Heart right ventricle (tissue), 16 donors: Measurements from ENCODE around the gene SUFU. TPM values are rescaled to one million over a fixed set of nuclear protein-coding genes. Genes with fewer than 3 reads are reported as not detected.

Experiments used
- ATAC-seq, 8 donors: fragments of 200-7000 bp; cut with Tn5 transposase; one replicate each; pipeline ENCODE4 v1.9.1; 2020; ENCODE audit warnings: mild to moderate bottlenecking in 8 of 8, moderate library complexity in 8 of 8, moderate number of reproducible peaks in 1 of 8
- DNase-seq, 2 donors: peaks; one replicate each; pipeline ENCODE4 v3.0.0-alpha.2; 2020
- H3K27ac ChIP-seq, 10 donors: fragments of 200-600 bp; sonication (generic) in 2 of 10; one replicate each; pipeline versions ENCODE4 v1.5.0 to v1.8.0; 2020 to 2022; ENCODE audit warnings: mild to moderate bottlenecking in 3 of 10
- H3K27me3 ChIP-seq, 7 donors: fragments of 200-600 bp; one replicate each; pipeline ENCODE4 v1.8.0; 2021 to 2022; ENCODE audit warnings: mild to moderate bottlenecking in 2 of 7
- H3K36me3 ChIP-seq, 9 donors: fragments of 200-600 bp; sonication (generic) in 1 of 9; one replicate each; pipeline versions ENCODE4 v1.5.0 to v1.8.0; 2020 to 2022; ENCODE audit warnings: mild to moderate bottlenecking in 2 of 9
- H3K4me1 ChIP-seq, 9 donors: fragments of 200-600 bp; sonication (generic) in 1 of 9; one replicate each; pipeline versions ENCODE4 v1.5.0 to v1.8.0; 2020 to 2022; ENCODE audit warnings: mild to moderate bottlenecking in 4 of 9
- H3K4me3 ChIP-seq, 10 donors: fragments of 200-600 bp; sonication (generic) in 2 of 10; one replicate each; pipeline versions ENCODE4 v1.5.0 to v1.8.0; 2020 to 2022; ENCODE audit warnings: mild to moderate bottlenecking in 7 of 10, moderate library complexity in 2 of 10
- H3K9me3 ChIP-seq, 11 donors: fragments of 200-600 bp in 10 of 11; sonication (generic) in 2 of 11; one replicate each; pipeline versions ENCODE4 v1.5.0 to v1.8.0; 2013 to 2022; ENCODE audit warnings: mild to moderate bottlenecking in 2 of 11, control low read depth in 1 of 11, moderate library complexity in 1 of 11
- WGBS, 2 donors: extraction: QIAGEN DNeasy Blood & Tissue Kit; methylation state at CpG; one replicate each; pipeline ENCODE4 v1.1.7; 2013; ENCODE audit warnings: inconsistent platforms in 1 of 2; 5-methylcytosine and 5-hydroxymethylcytosine counted together
- intact Hi-C, 10 donors: fragments of 100-400 bp; cut with DNase I; formaldehyde crosslinking; loops; one replicate each; pipeline versions ENCODE4 v1.11.1 to v1.14.2; 2022
- polyA plus RNA-seq, 2 donors: library from polyadenylated mRNA; stranded (reverse); fragments of 200-250 nt; gene quantifications; one replicate each; pipeline ENCODE4 v1.2.3, GENCODE V29; 2013
- total RNA-seq, 10 donors: library from RNA; stranded (reverse); fragmentation: NEBNext Ultra II Directional in 3 of 10; extraction: Animal tissue kit (Norgen Biotek cat#: 25700) in 3 of 10; gene quantifications; one replicate each; pipeline versions ENCODE4 v1.2.1 to v1.2.4, GENCODE V29; 2021 to 2023
- TF ChIP-seq, protein P1 (sequence below), 9 donors: fragments of 200-600 bp; sonication (generic) in 2 of 9; IDR thresholded peaks; one replicate each; pipeline versions ENCODE4 v1.5.0 to v1.8.0; 2021 to 2022; ENCODE audit warnings: antibody characterized with exemption in 9 of 9, mild to moderate bottlenecking in 5 of 9, moderate library complexity in 1 of 9
- donor health status: Arrhythmogenic right ventricular cardiomyopathy.
- donor health status: ischemic (EF 13 %, LVEDD 7.1; RV severe dilation, severe dysfunction).
- donor health status: healthy with polysubstance abuse.
- donor health status: DM: no; HTN: yes; CAD: no.
- donor health status: DM: no; HTN: no; CAD: no.
- donor health status: ischemic (EF 25% LVEDD 6.9; RV normal size, moderate dysfunction).
- donor health status: ischemic (EF 25% LVEDD 5.7; RV mildly dilated, moderate dysfunction).
- donor health status: healthy.
- donor health status: DM: yes; HTN: yes; CAD: no.
- donor health status: Ischemic cardiomyopathy.
- donor health status: ischemic (EF 35%, LVEDD 5.7; RV mildly dilated, moderate dysfunction).
- donor health status: nonischemic (EF 11% LVEDD 7.7; RV severe dilation, severe dysfunction).
- donor health status: DM: yes; HTN: yes; CAD: no.
- donor health status: PGD.
- donor health status: ischemic (EF 29% LVEDD 5.4; RV normal size, mild dysfunction).
- donor health status: nonischemic (EF 23%, LVEDD 6.1; RV moderate dilation, normal function).

Gene SUFU
- total and polyA plus RNA-seq, 12 donors, result 3.3 to 10.1 (median 7.2) TPM

DNA sequence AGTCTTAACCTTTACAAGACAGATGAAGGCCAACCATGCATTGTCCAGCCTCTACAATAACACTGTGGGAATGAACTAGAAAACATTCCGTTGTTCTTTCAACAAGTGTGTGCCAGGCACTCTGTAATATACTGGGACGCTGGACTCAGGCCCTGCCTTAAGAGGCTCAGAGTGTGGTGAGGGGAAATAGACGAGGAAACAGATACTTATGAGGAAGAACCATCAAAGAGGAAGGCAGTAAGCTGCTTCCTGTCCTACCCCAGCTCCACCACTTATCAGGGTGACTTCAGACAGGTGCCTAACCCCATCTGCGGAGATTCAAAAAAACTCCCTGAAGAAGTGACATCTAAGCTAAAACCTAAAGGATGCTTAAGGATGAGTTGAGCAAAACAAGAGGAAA, 131.6 kb downstream of the SUFU start:
- intact Hi-C loops, result loop anchor here in 1 of 10 donors (5.0 kb wide), 1 partner anchor 33 kb away; no protein-coding TSS in a partner anchor
- Histone ChIP-seq H3K4me3 (no peak overlapping the region), H3K36me3 (peaks cover 0 to 14% (median 0%) of the 10 kb centered on the region in 9 donors), H3K4me1 (peaks cover 24 to 49% (median 28%) of the 10 kb centered on the region in 9 donors), H3K27me3 (no peaks in the 10 kb centered on the region), H3K9me3 (no peaks in the 10 kb centered on the region), H3K27ac (peak overlapping the region in 5 of 10 donors; percentile 4 to 81 (median 23))
- ATAC-seq, result peak in 2 of 8 donors; percentile 10 to 19
- no peak for DNase-seq
- TF ChIP-seq, protein P1, sequence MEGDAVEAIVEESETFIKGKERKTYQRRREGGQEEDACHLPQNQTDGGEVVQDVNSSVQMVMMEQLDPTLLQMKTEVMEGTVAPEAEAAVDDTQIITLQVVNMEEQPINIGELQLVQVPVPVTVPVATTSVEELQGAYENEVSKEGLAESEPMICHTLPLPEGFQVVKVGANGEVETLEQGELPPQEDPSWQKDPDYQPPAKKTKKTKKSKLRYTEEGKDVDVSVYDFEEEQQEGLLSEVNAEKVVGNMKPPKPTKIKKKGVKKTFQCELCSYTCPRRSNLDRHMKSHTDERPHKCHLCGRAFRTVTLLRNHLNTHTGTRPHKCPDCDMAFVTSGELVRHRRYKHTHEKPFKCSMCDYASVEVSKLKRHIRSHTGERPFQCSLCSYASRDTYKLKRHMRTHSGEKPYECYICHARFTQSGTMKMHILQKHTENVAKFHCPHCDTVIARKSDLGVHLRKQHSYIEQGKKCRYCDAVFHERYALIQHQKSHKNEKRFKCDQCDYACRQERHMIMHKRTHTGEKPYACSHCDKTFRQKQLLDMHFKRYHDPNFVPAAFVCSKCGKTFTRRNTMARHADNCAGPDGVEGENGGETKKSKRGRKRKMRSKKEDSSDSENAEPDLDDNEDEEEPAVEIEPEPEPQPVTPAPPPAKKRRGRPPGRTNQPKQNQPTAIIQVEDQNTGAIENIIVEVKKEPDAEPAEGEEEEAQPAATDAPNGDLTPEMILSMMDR (IDR thresholded peaks at IDR 0.05), result no peak
- WGBS, 2 donors, result 32 to 37% methylated on average over 4 of the region's 4 CpGs

DNA sequence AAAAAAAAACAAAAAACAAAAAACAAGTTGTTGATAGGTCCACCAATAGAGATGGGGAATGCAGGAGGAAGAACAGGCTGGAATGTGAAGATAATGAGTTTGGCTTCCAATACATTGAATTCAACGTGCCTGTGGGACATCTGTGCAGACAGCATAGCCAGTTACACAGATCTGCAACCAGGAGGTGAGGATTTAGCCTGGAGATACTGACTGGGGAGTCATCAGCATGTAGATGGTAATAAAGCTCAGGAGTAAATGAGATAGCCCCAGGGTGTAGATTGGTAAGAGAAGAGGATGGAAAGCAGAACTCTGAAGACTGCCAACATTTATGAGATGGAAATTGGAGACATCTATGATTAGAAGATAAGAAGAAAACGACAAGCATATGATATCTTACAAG, 135.8 kb downstream of the SUFU start:
- Histone ChIP-seq H3K4me1 (peaks cover 0 to 21% (median 9%) of the 10 kb centered on the region in 9 donors), H3K36me3 (no peaks in the 10 kb centered on the region), H3K27ac (no peak overlapping the region), H3K9me3 (no peaks in the 10 kb centered on the region), H3K4me3 (no peak overlapping the region), H3K27me3 (no peaks in the 10 kb centered on the region)
- DNase-seq (no peak), ATAC-seq (no peak)
- intact Hi-C loops, result loop anchor here in 1 of 10 donors (5.0 kb wide), 1 partner anchor 37 kb away; no protein-coding TSS in a partner anchor
- 11 to 15% methylated on average over 2 of the region's 2 CpGs for whole genome bisulfite sequencing, 2 donors
- TF ChIP-seq, protein P1 (IDR thresholded peaks at IDR 0.05), result no peak

DNA sequence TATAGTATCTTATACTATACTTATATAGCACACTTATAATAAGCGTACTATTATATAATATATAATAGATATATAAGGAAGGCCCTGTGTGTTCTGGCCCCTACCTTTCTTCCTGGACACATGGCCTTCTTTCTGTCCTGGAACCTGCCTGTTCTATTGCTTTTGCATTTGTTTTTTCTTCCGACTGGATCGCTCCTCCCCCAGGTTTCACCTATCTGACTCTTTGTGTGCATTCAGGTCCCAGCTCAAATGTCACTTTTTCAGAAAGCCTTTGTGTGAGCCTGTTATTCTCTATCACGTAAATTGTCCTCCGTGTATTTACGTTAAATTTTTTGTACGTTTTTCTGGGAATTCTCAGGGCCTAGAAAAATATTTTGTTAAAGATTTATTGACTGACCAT, 137.6 kb downstream of the SUFU start:
- 29 to 30% methylated on average over 7 of the region's 7 CpGs for WGBS, 2 donors
- DNase-seq, result no peak
- TF ChIP-seq, protein P1 (IDR thresholded peaks at IDR 0.05), result no peak
- no peaks in the 10 kb centered on the region for H3K27me3 ChIP-seq
- peak overlapping the region; percentile 76 to 100 (median 99) for H3K27ac ChIP-seq
- no peaks in the 10 kb centered on the region for H3K36me3 ChIP-seq
- no peak for ATAC-seq
- intact Hi-C loops, result loop anchor here in 2 of 10 donors (5.0 to 10.0 kb wide), 3 partner anchors 44 to 139 kb away; partner anchors contain the start of genes ACTR1A (in 1 of the 2), ARL3 (in 1 of the 2), SFXN2 (in 1 of the 2) and SUFU (in 1 of the 2)
- H3K9me3 ChIP-seq, result no peaks in the 10 kb centered on the region
- H3K4me1 ChIP-seq, result peaks cover 0 to 16% (median 7%) of the 10 kb centered on the region in 9 donors
- H3K4me3 ChIP-seq, result peak overlapping the region in 9 of 10 donors; percentile 71 to 97 (median 92)

DNA sequence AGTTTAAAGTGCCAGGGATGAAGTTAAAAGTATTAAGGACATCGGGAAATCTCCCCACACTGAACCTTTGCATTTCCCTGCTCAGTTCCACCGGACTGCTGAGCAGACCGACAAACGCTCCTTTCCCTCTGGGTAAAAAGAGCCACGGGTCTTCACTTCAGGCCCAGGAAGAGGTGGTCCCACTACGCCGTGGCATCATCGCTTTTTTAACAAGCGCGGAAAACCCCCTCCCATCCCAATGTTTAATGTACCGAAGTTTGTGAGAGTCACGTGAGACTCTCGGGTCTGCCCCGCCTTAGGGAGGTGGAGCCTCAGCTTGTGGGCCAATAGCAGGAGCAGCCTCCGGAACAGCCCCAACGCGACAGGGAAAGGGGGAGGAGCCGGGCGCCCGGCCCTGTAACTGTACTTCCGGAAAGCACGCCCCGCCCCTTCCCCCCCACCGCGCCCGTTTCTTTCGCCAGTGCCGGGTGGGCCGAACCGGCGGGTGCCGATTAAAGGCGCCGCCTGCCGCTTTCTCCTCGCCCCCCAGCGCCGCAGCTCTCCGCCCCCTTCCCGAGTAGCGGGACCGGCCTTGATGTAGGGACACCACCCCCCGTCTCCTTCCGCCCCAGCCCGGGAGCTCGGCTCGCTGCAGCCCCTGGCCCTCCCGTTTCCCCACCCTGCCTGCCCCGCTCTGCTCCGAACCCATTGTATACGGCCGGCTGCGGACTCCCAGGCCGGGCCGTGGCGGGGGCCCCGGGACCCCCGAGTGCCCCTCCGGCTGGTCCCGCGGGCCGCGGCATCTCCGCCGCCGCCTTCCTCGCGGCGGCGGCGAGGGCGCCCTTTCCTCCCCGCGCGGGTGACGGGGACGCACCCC, 138.3 kb downstream of the SUFU start:
- TF ChIP-seq, protein P1 (IDR thresholded peaks at IDR 0.05), result peak in 3 of 9 donors; percentile 6 to 15 (median 10)
- WGBS, 2 donors, result 0% methylated on average over 68 to 77 of the region's 77 CpGs
- ATAC-seq, result peak; percentile 70 to 84 (median 80)
- H3K27ac ChIP-seq, result peak overlapping the region; percentile 95 to 100 (median 99)
- intact Hi-C loops, result loop anchor here in 2 of 10 donors (5.0 to 10.0 kb wide), 3 partner anchors 45 to 140 kb away; partner anchors contain the start of genes ACTR1A (in 1 of the 2), ARL3 (in 1 of the 2), SFXN2 (in 1 of the 2) and SUFU (in 1 of the 2)
- peak overlapping the region; percentile 69 to 97 (median 90) for H3K4me3 ChIP-seq
- H3K4me1 ChIP-seq, result peaks cover 4 to 23% (median 13%) of the 10 kb centered on the region in 9 donors
- no peaks in the 10 kb centered on the region for H3K36me3 ChIP-seq
- no peaks in the 10 kb centered on the region for H3K27me3 ChIP-seq
- peak; percentile 99 for DNase-seq
- H3K9me3 ChIP-seq, result no peaks in the 10 kb centered on the region
